Neural cell (in vitro differentiated cells): ENCODE measurements around the gene SPATA33. TPM values are rescaled to one million over a fixed set of nuclear protein-coding genes. Genes with fewer than 3 reads are reported as not detected.
"Not testable (repeated sequence)": the region's sequence is repeated elsewhere in the genome, so short reads cannot be mapped to it uniquely, and the experiment has no call there.

Experiments
- H2AFZ ChIP-seq: fragments of 200-600, 300-800 bp; sonication (generic), shearing (Covaris generic); 2 replicates; pipeline ENCODE4 v1.6.0; 2014; ENCODE audit warnings: low read depth, mild to moderate bottlenecking, antibody characterized with exemption, low read length, moderate library complexity
- H3F3A ChIP-seq: fragments of 200-600 bp; shearing (Covaris generic); 2 replicates; pipeline ENCODE4 v1.6.1; 2016; ENCODE audit warnings: mild to moderate bottlenecking, moderate library complexity, mixed read lengths, antibody characterized with exemption, low read length; ENCODE audit not compliant: insufficient read depth, poor library complexity, severe bottlenecking
- H3K27ac ChIP-seq: fragments of 200-600, 300-800 bp; sonication (generic), shearing (Covaris generic); 2 replicates; pipeline ENCODE4 v1.5.1; 2014; ENCODE audit warnings: mild to moderate bottlenecking, low read length, moderate library complexity
- H3K27me3 ChIP-seq: fragments of 300-800, 200-600 bp; sonication (generic), shearing (Covaris generic); 2 replicates; pipeline ENCODE4 v1.6.0; 2014; ENCODE audit warnings: mild to moderate bottlenecking, low read depth, low read length, moderate library complexity; ENCODE audit not compliant: insufficient read depth
- H3K36me3 ChIP-seq: fragments of 300-800, 200-600 bp; sonication (generic), shearing (Covaris generic); 2 replicates; pipeline ENCODE4 v1.5.1; 2014; ENCODE audit warnings: mild to moderate bottlenecking, antibody characterized with exemption, low read length, moderate library complexity; ENCODE audit not compliant: insufficient read depth
- H3K4me2 ChIP-seq: fragments of 300-800, 200-600 bp; sonication (generic), shearing (Covaris generic); 2 replicates; pipeline ENCODE4 v1.6.0; 2014; ENCODE audit warnings: mild to moderate bottlenecking, low read length
- H3K4me3 ChIP-seq: fragments of 300-800, 200-600 bp; sonication (generic), shearing (Covaris generic); 2 replicates; pipeline ENCODE4 v1.5.1; 2014; ENCODE audit warnings: mild to moderate bottlenecking, low read length, moderate library complexity
- H3K79me2 ChIP-seq: fragments of 200-600 bp; shearing (Covaris generic); replicated peaks from 2 replicates; pipeline ENCODE4 v1.6.0; 2014; ENCODE audit warnings: mild to moderate bottlenecking, low read length, moderate library complexity; ENCODE audit not compliant: insufficient read depth
- H3K9ac ChIP-seq: fragments of 300-800, 200-600 bp; sonication (generic), shearing (Covaris generic); 2 replicates; pipeline ENCODE4 v1.6.1; 2016; ENCODE audit warnings: mild to moderate bottlenecking, low read length, mixed read lengths
- H3K9me2 ChIP-seq: fragments of 200-600 bp; shearing (Covaris generic); 2 replicates; pipeline ENCODE4 v1.6.1; 2016; ENCODE audit warnings: mild to moderate bottlenecking, low read length, mixed read lengths; ENCODE audit not compliant: insufficient read depth
- H3K9me3 ChIP-seq: fragments of 200-600, 300-800 bp; sonication (generic), shearing (Covaris generic); 2 replicates; pipeline ENCODE4 v1.6.1; 2016; ENCODE audit warnings: mild to moderate bottlenecking, mixed run types, low read length, moderate library complexity, mixed read lengths
- H4K20me1 ChIP-seq: fragments of 200-600 bp; shearing (Covaris generic); 2 replicates; pipeline ENCODE4 v1.6.1; 2016; ENCODE audit warnings: mild to moderate bottlenecking, mixed run types; ENCODE audit not compliant: insufficient read depth
- EP300 ChIP-seq: fragments of 450-650 bp; conservative IDR thresholded peaks from 2 replicates; pipeline ENCODE4 v1.6.1; 2014; ENCODE audit warnings: antibody characterized with exemption, mild to moderate bottlenecking, moderate library complexity; ENCODE audit not compliant: poor library complexity, severe bottlenecking
- EZH2 ChIP-seq: fragments of 200-600, 300-800 bp; shearing (Covaris generic), sonication (generic); IDR thresholded peaks from 2 replicates; pipeline ENCODE4 v1.6.1; 2014; ENCODE audit warnings: antibody characterized with exemption, low read length, borderline replicate concordance, mild to moderate bottlenecking; ENCODE audit not compliant: insufficient read depth, poor library complexity, severe bottlenecking
- POLR2AphosphoS5 ChIP-seq: IDR thresholded peaks from 2 replicates; pipeline ENCODE4 v1.6.1; 2012
- TAF1 ChIP-seq: IDR thresholded peaks from 2 replicates; pipeline ENCODE4 v1.6.1; 2012; ENCODE audit warnings: low read depth
- polyA plus RNA-seq: library from polyadenylated mRNA; depleted of rRNA; stranded (reverse); fragments of >200 nt; gene quantifications from 2 replicates; pipeline ENCODE4 v1.2.3, GENCODE V29; 2014

The SPATA33 gene
- polyA plus RNA-seq, 1 donor from 2014 or later = 16.0 TPM

DNA sequence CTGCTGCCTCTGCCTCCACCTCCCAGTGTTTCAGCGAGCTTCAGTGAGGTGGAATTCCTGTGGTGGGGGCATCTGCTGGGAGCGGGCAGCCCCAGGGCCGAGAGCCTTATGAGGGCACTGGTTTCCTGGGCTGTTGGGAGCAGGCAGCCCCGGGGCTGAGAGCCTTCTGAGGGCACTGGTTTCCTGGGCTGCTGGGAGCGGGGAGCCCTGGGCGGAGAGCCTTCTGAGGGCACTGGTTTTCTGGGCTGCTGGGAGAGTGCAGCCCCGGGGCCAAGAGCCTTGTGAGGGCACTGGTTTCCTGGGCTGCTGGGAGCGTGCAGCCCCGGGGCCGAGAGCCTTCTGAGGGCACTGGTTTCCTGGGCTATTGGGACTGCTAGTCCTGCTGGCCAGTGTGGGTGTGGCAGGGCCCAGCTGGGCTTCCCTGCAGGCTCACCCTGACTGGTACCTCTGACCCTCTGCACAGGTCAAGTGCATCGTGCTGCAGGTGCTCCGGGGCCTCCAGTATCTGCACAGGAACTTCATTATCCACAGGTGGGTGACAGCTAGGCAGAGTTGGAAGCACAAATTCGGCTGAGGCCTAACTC, 34.4 kb downstream of the SPATA33 start:
- H4K20me1 ChIP-seq = no peaks in the 10 kb centered on the region
- no peak for TF ChIP-seq EZH2
- no peaks in the 10 kb centered on the region for H3F3A ChIP-seq
- H3K79me2 ChIP-seq = no peaks in the 10 kb centered on the region
- H3K4me3 ChIP-seq = no peak overlapping the region
- no peaks in the 10 kb centered on the region for H3K36me3 ChIP-seq
- no peak overlapping the region for H3K9ac ChIP-seq
- no peaks in the 10 kb centered on the region for H3K27me3 ChIP-seq
- H2AFZ ChIP-seq = no peak overlapping the region
- no peak overlapping the region for H3K4me2 ChIP-seq
- H3K9me2 ChIP-seq = no peaks in the 10 kb centered on the region
- no peak overlapping the region for H3K27ac ChIP-seq
- H3K9me3 ChIP-seq = no peaks in the 10 kb centered on the region

DNA sequence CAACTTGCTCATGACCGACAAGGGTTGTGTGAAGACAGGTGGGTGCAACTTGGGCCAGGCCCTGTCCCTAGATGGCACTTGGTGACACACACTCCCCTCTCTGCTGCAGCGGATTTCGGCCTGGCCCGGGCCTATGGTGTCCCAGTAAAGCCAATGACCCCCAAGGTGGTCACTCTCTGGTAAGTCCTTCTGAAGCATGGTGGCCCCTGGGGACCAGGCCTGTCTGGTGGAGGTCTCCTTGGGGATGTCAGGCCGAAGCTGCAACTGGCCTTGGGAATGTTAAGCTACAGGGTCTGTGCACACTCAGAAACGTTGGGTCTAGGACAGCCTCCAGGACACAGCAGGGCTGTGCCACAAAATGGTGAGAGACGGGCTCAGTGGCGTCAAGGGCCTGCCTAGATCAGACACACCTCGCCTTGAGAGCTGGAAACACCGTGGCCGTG, 35.7 kb downstream of the SPATA33 start:
- no peaks in the 10 kb centered on the region for H3F3A ChIP-seq
- H3K9me2 ChIP-seq = no peaks in the 10 kb centered on the region
- no peaks in the 10 kb centered on the region for H3K9me3 ChIP-seq
- H3K27me3 ChIP-seq = no peaks in the 10 kb centered on the region
- no peak overlapping the region for H3K4me3 ChIP-seq
- no peak overlapping the region for H3K4me2 ChIP-seq
- H2AFZ ChIP-seq = no peak overlapping the region
- no peak overlapping the region for H3K9ac ChIP-seq
- no peaks in the 10 kb centered on the region for H4K20me1 ChIP-seq
- no peak for TF ChIP-seq TAF1
- peak; percentile 10 for TF ChIP-seq POLR2AphosphoS5
- no peaks in the 10 kb centered on the region for H3K79me2 ChIP-seq
- no peak overlapping the region for H3K27ac ChIP-seq
- no peaks in the 10 kb centered on the region for H3K36me3 ChIP-seq

DNA sequence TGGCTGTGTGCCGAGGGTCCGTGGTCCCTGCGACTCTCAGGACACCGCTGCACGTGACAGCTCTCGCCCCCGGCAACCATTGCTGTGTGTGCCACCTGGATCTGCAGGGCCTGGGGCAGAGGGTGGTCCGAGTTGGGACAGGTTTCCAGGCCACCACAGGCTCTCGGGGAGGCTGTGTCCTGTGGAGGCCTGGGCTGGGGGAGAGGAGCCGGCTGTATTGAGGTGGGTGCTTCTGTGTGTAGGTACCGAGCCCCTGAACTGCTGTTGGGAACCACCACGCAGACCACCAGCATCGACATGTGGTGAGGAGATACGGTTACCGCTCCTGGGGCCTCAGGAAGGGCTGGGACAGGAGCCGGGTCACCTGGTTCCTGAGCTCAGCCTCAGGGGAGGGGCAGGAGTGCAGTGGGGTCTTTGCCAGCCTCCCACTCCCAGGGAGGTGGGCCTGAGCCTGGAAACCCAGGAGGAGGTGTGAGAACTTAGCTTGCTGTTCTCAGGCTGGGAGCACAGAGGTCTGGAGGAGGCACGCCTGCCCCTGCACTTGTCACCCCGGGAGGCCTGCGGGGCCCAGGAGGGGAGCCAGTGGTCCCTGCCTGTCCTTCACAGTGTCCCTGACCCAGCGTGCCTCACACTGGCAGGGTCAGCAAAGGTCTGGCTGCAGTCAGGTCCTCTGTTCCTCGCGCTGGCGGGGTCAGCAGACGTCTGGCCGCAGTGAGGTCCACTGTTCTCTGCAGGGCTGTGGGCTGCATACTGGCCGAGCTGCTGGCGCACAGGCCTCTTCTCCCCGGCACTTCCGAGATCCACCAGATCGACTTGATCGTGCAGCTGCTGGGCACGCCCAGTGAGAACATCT, 36.5 kb downstream of the SPATA33 start:
- Histone ChIP-seq H3K9ac (no peak overlapping the region), H2AFZ (no peak overlapping the region), H3K4me3 (no peak overlapping the region), H3K36me3 (no peaks in the 10 kb centered on the region), H3F3A (no peaks in the 10 kb centered on the region), H3K27me3 (no peaks in the 10 kb centered on the region), H3K4me2 (no peak overlapping the region), H3K79me2 (no peaks in the 10 kb centered on the region), H3K27ac (no peak overlapping the region), H3K9me3 (no peaks in the 10 kb centered on the region), H4K20me1 (no peaks in the 10 kb centered on the region), H3K9me2 (no peaks in the 10 kb centered on the region)
- TF ChIP-seq EP300 = no peak

DNA sequence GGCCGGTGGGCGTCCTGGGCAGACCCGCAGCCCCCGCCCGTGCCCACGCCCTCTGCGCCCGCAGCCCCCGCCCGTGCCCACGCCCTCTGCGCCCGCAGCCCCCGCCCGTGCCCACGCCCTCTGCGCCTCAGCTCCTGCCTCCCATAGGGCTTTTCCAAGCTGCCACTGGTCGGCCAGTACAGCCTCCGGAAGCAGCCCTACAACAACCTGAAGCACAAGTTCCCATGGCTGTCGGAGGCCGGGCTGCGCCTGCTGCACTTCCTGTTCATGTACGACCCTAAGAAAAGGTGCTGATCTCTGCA, 37.1 kb downstream of the SPATA33 start:
- not testable (repeated sequence) for H3K36me3 ChIP-seq, H3K9me2 ChIP-seq, H3K4me3 ChIP-seq, H3K4me2 ChIP-seq, H3K9me3 ChIP-seq, H2AFZ ChIP-seq, H3K79me2 ChIP-seq, H3F3A ChIP-seq, H3K27me3 ChIP-seq, H3K27ac ChIP-seq, H4K20me1 ChIP-seq, H3K9ac ChIP-seq
